NCI-H2227 (cell line): ENCODE data around the gene PDE2A.

Source experiments
- DNase-seq: peaks from one replicate; lab custom pipeline; 2025; ENCODE audit not compliant: unreplicated experiment; lab: John Stamatoyannopoulos, UW

The PDE2A gene

DNA sequence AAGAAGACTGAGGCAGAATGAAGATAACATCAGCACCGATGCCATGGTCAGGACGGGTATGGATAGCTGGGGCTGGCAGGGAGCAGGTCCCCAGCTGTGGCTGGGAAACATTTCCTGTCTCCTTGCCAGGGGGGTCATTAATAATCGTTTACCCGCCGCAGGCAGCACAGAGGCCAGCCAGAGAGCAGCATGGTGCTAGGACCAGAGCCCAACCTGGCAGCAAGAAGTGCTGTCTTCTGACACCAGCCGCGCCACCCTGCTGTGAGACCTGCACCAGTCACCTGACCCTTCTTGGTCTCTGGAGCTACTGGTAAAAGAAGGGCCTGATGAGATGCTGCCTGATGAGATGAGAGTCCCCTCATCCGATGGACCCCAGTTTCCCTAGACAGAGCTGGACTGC, 36.3 kb downstream of the PDE2A start:
- no peak for DNase-seq

GRCh38 chr11:72637198-72637597, 37.0 kb downstream of the PDE2A start:
- no peak for DNase-seq

GRCh38 chr11:72636376-72636775, 37.8 kb downstream of the PDE2A start:
- DNase-seq: no peak

DNA sequence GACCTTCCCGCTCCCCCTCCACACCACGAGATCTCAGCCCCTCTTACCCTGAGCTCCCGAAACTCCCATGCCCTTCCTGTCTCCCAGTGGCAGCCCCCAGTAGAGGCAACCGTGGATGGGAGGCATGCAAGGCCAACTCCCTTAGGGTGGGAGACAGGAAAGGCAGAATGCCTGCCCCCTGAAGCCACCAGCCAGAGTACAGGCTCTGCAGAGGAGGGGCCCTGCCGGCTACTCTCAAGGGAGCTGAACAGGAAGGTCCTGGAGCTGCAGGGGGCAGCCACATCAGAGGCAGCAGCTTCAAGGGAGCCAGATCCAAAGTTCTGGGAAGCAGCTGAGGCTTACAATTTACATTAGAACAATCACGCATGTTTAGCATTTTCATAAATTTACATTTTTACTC, 38.3 kb downstream of the PDE2A start:
- DNase-seq: no peak

DNA sequence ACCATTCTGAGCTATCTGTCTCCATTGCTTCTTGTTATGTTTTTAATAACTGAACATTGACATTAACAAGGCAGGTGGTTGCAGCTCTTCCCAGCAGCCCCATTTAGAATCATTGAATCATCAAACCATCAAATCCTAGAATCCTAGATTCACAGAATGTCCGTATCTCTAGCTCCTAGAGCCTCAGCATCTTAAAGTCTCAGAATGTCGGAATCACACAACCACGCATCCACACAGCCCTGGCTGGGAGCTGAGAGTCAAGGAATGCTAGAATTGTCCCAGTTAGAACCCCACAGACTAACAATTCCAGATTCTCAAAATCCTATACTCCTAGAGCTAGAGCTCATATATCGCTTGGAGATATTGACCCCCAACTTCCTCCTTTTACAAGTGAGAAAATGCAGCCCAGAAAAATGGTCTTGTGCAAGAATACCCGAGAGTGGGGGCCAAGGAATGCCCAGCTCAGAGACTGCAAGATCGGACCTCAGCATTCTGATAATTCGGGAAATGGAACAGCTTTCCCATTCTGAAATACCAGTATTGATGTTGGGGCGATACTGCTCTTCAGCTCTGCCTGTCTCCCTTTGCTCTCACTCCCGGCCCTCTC, 38.8 kb downstream of the PDE2A start:
- no peak for DNase-seq

- DNase-seq: no peak
These were observed 39.6 kb downstream of the PDE2A start for GRCh38 chr11:72634472-72635095.

DNA sequence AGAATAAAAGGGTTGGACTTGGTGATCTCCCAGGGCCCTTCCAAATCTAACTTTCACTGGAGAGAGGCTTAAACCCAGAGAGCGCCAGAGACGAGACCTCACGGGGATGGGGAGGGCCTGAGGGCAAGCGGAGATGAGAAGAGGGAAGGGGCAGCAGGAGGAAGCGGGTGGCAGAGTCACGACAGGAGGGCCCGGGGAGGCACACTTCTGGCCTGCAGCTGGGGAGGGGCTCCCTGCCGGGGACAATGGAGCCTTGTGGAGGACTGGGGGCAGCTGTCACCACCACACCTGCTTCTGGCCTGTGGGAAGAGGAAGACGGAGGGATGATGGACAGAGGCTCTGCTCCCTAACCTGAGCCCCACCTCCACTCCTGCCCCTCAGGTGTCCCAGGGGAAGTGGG, 40.2 kb downstream of the PDE2A start:
- DNase-seq: no peak

- no peak for DNase-seq
These were observed 41.2 kb downstream of the PDE2A start for GRCh38 chr11:72633068-72633467.

DNA sequence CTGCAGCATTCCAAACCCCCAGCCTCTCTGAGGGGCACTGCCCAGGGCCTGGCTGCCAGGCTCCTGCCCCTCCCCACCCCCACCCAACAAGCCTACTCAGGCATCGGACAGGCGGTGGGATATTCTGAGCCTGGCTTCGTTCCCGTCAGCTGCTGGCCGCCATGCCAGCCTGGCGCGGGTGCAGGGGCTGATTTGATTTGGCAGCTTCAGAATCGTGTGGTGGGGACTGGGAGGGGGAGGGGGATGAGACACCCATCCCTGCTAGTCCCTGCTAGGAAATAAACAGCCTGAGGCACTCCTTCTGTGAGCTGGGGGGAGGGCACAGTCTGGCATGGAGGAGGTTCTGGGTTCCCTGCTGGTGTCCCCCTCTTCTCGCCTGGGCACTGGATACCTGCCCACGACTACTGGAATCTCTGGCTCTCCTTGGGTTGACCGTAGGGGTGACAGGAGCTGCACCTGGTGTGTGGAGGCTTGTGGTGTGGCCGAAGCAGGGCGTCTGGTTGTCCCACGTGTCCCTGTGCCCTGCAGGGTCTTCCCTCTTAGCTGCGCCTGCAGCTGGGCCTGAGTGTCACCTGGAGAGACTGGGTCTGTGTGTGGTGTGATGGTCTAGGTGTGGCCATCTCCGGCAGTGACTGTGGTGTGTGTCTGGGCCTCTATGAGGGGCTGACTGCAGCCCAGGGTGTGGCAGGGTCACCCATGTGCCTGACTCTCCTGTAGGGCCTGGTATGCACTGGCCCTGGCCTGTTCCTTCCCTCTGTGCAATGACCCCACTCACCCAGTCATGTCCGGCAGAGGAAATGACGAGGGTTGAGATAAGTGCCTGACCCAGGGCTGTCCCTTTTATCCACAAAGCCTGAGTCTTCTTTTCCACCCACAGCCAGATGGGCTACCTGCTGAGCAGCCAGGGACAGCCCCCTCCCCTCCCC, 42.2 kb downstream of the PDE2A start:
- DNase-seq: no peak

- DNase-seq: no peak
These were observed 43.9 kb downstream of the PDE2A start for GRCh38 chr11:72630104-72630852.

DNA sequence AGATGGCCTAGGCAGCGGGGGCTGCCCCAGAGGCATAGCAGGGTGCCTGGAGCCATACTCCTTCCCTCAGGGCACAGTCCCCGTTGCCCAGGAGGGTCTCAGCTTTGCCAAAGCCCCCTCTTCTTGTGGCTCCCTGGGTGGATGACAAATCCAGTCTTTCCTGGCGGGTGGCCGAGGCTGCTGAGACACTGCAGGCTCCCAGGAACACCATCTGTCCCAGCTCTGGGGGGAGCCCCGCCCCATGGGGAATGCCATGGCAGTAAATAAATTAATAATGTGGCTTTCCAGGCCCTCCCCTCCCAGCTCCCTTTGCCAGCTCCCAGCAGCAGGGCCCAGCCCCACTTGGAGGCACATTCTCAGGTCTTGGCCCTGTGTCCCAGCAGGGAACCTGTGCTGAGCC, 45.0 kb downstream of the PDE2A start:
- no peak for DNase-seq

DNA sequence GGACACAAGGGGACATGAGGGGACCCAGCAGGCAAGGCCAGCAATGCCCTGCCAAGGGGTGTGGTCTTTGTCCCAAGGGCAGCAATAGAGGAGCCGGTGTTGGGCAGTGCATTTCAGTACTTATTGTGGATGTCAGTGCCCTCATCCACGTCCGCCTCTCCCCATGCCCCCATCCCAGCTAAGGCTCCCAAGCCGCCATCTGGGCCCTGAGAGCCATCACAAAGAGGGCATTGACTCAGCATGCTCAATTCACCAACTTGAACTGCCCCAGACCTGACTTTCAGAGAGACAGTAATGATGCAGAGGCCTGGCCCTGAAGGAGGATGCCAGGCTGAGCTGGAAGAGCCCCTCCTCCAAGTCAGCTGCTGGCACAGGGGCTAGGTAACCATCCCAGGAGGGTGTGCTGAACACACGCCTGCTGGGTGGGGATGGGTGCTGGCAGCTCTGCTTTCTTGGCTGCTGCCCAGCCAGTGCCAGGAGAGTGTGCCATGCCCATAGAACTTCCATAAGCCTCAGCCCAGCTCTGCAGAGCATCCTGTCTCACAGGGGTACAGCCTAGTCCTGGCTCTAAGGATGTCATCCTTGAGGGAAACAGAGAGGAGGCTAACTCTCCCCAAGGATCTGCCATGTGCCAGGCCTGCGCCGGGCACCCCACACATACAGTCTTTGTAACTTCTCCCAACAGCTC, 46.5 kb downstream of the PDE2A start:
- DNase-seq: no peak

DNA sequence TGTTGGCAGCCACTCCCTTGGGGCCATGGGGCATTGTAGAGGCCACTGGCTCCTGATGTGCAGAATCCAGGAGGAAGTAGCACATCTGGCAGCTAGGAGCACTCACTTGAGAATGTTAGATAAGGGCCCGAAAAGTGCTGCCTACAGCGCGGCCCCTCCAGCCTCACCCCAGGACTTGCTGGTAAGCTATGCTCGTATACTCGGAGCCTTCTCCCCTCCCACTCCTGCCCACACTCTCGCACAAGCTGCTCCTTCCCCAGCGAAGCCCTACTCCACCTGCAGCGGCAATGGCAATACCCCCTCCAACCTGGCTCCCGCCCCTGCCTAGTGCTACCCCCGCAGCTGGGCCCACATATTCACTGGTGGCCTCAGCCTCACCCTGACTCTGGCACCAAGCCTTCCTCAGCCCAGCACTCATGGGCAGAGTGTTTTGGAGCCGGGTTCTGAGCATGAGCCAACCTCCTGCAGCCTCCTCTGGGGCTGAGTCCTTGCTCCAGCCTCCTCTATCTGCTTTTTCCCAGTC, 47.7 kb downstream of the PDE2A start:
- no peak for DNase-seq

- no peak for DNase-seq
These were observed 48.4 kb downstream of the PDE2A start for GRCh38 chr11:72625691-72626413.

DNA sequence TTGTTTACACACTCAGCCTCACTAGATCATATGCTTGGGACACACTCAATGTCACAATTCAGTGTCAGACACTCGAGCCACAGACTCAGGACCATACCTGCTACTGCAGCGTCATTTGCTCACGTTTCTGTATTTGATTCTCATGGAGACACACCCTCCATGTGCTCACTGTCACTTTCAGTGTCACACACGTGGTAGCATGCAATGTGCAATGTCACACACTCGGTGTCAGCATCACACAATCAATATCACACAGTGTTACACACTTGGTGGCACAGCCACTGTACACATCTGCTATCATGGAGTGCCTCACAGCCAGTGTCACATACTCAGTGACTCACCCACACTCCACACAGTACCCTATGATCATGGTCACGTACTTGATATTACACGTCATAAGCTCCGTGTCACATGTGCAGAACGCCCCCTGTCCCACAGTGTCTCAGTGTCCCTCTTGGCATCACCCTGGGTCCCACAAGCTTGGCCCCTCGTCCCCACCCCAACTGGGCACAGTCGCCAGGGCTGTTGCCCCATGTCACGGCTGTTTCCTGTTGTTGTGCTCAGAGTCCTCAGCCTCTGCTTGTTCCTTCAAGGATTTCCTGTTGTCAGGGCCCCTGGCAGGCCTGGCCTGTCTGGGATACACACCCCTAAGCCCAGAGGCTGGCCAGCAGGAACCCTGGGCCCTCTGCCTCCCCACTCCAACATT, 49.6 kb downstream of the PDE2A start:
- DNase-seq: no peak

GRCh38 chr11:72623052-72623451, 51.2 kb downstream of the PDE2A start:
- no peak for DNase-seq

DNA sequence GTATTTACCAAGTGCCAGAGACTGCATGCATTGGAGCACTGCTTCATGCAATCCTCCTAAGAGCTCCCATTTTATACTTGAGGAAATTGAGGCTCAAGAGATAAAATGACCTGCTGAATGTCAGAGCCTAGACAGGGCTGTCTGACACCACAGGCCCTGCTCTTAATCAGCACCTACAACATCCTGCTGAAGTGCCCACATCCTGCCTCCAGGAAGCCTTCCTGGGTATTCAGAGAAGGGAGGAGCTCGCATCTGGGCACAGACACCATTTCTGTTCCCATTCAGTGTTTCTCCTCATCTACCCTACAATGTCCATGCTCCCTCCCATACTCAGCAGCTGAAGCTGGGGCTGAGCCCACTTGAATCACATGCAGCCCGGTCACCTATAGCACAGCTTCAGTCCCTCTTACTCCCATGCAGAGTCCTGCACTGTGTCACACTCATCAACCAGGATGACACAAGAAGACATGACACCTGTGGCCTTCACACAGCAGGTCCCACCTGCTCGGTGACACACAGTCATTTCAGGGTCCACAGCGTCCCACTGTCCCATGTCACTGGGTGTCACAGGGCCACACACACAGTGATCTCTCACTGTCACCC, 53.1 kb downstream of the PDE2A start:
- no peak for DNase-seq

DNA sequence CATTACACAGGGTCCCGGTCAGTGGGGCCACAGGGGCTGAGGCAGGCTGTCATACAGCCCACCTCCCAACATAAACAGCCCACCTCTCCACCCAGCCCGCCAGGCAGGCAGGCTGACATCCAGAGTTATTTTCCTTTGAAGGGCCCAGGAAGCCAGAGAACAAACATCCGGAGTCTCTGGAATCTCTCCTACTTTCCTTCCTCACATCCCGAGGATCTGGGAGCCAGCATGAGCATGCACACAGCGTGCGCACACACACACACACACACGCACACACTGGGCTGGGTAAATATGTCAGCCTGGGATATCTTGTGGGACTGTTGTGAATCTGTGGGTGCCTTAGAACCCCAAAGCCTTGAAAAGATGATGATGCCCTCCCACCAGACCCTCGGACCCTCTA, 55.4 kb downstream of the PDE2A start:
- peak; percentile 22 for DNase-seq
